GM19468 (cell line): Measurements from ENCODE around the gene GRAMD1B.
A peak's percentile ranks its signal among the peaks of the same experiment; 100 is the strongest.

ENCODE experiments used
- ATAC-seq: cut with Tn5 transposase; IDR thresholded peaks from one replicate; pipeline ENCODE4 v1.9.1; 2021; ENCODE audit warnings: mild to moderate bottlenecking, moderate library complexity, moderate number of reproducible peaks; ENCODE audit not compliant: unreplicated experiment; ENCODE audit errors: extremely low read depth

GRAMD1B gene

DNA sequence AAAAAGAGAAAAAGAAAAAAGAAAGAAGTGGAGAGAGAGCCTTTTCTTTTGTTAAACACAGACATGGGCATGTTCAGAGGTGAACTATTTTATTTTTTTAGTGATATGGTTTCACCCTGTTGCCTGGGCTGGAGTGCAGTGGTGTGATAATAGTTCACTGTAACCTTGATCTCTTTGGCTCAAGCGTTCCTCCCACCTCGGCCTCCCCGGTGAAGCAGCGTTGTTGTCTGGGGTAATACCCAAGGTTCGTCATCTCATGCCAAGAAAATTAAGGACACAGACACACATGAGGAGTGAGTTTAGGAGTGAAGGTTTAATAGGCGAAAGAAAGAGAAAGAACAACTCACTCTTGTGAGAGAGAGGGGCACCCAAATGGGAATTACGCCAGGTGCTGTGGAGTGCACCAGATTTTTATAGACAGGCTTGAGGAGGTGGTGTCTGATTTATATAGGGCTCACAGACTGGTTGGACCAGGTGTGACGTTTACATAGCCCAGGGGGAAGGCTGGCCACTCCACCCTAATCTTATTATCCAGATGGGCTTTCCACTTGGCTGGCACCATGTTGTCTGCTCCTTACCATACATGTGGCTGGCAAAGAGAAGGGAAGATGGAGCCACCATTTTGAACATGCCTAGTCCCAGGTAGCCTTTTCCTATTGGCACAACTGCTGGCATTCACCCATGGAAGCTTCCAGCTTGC lies 42.3 kb downstream of the GRAMD1B start:
- no peak for ATAC-seq

DNA sequence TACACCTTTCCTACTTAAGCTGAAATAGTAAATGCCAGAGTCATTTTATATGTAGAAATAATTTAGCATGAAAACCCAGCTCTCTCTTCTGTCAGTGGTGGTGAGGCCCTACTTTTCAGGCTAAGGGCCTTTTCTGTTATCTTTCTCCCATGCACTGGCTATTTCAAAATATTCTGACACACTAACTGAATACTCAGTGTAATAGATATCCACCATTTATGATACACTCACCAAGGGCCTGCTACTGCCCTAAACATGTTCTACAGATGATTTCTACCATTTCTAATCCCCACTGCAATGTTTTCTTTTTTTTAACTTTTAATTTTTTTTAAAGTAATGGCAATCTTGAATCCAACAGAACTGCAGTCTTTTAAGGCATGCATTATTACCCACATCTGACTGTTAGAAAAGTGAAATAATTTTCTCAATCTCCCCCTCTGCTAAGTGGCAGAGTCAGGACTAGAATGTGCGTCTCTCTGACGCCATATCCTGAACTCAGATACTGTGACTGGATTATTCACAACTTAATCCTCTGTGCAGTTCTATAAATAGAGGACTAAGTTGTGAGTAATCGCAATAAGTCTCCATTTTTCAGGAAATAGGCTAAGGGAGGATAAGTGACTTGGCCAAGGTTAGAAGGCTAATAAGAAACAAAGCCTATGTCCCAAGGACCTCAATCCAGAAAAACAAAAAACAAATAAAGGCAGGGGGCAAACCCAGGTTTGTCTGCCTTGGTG lies 44.0 kb downstream of the GRAMD1B start:
- no peak for ATAC-seq

DNA sequence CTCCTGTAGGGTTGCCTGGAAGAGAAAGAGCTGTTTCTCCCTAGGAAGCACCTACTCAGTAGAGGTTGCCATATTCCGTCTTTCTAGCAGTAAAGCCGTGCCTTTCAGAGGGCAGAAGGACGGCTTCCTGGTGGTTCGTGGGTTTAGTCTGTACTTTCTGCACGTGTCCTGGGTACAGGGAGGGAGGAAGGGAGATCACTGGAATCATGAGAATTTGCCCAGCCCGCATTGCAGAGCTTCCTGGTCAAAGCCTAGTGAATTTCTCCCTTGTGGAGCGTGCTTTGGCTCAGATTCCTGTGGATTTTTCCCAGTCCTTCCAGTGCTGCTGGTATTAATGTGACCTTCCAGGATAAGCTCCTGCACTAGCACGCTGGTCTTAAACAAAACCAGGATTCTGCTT lies 44.9 kb downstream of the GRAMD1B start:
- no peak for ATAC-seq

DNA sequence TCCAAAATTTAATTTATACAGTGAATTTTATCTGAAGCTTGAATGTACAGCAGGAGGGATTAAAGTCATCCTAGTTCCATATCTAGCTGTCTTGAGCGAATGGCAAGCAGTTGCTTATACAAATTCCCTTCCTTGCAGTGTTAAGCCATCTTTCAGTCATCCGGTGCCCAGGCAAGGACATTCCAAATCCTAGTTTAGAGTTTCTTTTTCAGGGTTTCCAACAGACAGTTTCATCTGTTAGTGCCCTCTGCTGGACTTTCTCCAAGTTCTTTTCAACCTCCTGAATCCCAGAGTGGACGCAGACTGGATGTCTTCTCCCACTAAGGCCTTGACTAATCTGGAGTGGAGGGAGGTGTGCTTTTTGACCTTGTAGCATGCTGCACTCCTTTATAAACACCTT lies 45.4 kb downstream of the GRAMD1B start:
- no peak for ATAC-seq

DNA sequence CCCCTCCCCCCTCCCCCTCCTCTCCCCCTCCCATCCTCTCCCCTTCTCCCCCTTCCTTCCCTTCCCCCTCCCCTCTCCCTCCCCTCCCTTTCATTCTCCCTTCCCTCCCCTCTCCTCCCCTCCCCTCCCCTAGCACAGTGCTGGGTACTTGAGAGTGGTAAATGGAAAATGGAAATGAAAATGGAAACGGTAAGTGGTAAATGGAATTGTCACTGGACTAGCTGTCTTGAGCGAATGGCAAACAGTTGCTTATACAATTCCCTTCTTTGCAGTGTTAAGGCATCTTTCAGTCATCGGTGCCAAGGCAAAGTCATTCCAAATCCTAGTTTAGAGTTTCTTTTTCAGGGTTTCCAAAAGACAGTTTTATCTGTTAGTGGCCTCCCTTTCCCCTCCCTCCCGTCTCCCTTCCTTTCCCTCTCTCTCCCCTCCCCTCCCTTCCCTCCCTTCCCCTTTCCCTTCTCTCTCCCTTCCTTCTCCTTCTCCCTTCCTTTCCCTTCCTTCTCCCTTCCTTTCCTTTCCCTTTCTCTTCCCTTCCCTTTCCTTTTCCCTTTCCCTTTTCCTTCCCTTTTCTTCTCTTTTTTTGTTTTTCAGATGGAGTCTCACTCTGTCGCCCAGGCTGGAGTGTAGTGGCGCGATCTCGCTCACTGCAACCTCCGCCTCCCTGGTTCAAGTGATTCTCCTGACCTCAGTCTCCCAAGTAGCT lies 47.3 kb downstream of the GRAMD1B start:
- ATAC-seq = no peak

DNA sequence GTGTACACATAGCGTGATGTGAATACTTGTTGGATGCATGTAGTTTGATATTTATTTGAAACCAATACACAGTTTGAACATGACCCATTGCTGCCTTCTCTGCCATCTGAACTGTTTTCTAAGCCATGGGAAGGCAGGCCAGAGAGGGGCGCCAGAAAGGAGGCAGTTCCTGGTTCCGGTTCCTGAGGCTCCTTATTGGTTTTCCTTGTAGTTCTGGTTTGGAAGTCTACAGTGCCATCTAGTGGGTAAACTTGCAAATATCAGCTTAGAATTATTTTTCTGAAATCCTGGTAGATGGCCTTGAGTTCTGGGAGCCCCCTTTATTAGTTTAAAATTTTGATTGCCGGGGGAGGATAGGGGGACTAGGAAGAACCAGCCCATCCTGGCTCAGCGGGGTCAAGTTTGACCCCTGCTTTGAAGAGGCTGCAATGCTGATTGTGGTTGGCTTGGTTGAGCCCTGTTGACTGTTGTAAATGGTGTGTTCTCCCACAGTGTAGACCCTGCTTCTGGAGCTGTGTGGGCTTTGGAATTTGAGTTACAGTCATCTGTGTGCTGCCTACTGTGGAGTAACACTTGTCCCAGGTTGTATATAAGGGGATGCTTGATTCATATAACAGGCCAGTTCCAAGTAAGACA lies 48.4 kb downstream of the GRAMD1B start:
- ATAC-seq = no peak

DNA sequence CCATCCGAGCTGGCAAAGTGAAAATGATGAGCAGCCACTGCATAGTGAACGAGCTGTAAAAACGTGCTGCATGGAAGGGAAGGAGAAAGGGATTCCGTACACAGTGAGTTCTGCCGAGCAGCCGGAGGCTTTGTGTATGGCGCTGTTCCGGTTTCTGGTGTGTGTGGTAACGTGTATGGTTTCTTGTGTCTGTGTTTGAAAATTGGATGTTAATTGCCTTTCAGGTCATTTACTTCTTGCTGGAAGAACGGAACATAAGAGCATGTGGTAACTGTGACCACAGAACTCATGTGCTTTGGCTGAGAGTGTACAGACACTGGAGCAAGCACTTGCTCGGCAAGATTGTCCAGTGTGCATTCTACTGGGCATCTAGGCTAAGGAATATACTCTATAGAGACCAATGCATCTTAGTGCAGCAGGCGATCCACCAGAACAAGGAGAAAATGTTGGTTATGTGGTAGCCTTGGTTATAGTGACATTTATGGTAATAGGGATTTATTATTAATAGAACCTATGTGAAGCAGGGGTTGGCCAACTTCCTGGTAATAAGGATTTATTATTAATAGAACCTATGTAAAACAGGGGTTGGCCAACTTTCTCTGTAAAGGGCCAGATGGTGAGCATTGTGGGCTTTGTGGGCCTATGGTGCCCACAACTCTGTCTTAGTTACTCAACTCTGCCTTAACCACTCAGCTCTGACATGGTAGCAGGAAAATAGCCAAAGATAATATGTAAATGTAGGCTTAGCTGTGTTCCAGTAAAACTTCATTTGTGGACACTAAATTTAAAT lies 49.2 kb downstream of the GRAMD1B start:
- ATAC-seq = peak; percentile 58

DNA sequence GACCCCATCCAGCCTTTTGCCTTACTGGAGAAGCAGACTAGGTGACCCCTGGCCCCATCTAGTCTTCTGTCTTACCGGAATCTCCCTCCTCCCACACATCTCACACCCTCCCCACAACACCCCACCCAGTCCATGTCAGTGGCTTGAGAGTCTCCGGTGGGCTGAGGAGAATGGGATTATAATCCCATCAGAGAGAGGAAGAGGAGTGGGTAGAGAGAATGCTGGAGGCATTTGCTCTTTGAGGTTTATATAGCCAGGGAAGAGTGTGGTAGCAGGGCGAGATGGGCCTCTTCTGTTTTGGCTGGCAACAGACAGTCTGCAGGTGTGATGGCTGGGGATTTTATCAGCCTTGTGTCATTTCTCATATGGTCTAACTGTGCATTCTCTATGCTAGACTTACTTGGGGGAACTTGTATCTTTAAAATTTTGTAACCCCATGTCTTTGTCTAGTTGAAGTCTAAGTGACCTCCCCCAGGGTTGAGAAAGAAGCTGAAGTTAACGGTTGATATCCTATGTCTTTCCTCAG lies 50.3 kb downstream of the GRAMD1B start:
- ATAC-seq = no peak

DNA sequence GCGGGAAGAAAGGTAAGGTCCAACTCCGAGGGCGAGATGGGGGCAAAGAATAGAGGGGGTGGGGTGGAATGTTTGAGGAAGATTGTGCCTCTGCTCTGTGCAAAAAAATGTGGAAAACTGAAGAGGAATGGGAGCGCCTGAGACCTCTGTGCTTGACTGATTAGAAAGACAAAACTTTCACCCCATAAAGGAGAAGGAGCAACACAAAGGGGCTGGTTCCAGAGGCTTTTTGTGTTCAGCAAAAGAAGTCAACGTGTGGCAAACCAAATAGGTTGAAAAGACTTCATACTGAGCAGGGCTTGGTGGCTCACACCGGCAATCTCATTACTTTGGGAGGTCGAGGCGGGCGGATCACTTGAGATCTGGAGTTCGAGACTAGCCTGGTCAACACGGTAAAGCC lies 50.8 kb downstream of the GRAMD1B start:
- no peak for ATAC-seq

DNA sequence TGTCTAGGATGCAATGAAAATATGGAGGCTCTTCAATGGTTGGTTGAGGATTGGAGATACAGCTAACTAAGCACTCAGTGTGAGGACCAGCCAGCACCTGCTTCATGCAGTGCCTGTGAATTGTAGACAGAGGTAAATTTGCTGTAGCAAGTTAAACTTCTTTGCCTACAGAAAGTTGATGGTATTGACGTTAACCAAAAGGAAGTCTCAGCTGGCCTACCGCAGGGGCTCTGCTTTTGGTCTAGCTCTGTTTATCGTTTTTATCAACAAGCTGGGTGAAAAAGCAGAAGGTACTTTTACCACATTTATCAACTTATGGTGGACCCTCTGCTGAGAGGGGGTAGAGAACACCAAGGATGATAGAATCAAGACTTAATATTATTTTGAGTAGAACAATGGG lies 51.6 kb downstream of the GRAMD1B start:
- no peak for ATAC-seq

DNA sequence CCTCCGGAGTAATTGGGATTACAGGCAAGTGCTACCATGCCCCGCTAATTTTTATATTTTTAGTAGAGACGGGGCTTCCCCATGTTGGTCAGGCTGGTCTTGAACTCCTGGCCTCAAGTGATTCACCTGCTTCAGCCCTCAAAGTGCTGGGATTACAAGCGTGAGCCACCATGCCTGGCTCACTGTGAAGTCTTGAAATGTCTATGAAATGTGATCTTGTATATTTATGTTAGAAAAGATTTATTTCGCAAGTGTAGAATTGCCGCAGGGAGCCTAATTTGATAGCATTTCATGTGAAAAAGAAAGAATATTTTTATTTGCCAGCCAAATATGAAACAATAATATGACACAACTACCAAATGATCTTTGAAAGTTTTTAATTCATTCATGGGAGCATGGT lies 52.1 kb downstream of the GRAMD1B start:
- no peak for ATAC-seq

DNA sequence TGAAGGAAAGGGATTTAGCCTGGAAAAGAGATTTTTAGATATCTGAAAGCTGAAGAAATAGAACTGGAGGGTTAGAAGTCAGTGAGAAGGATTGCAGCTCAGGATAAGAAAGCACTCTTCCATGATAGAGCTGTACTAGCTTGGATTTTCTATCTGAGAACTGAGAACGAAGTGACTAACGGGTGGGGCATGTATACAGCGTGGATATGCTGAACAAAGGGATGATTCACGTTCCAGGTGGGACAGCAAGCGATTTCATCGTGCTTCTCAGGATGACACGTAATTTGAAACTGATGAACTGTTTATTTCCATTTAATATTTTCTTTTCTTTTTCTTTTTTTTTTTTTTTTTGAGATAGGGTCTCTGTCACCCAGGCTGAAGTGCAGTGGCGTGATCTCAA lies 53.0 kb downstream of the GRAMD1B start:
- ATAC-seq = no peak

DNA sequence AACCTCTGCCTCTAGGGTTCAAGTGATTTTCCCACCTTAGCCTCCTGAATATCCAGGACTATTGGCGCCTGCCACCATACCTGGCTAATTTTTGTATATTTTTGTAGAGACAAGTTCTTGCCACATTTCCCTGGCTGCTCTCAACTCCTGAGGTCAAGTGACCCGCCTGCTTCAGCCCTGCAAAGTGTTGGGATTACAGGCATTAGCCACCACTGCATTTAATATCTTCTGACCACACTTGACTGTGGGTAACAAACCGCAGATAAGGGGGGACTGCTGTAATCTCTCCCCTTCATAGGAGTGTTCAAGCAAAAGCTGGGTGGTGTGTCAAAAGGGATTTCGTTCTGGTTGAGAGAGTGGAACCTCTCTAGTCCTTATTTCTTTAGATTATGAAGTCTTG lies 53.4 kb downstream of the GRAMD1B start:
- no peak for ATAC-seq

DNA sequence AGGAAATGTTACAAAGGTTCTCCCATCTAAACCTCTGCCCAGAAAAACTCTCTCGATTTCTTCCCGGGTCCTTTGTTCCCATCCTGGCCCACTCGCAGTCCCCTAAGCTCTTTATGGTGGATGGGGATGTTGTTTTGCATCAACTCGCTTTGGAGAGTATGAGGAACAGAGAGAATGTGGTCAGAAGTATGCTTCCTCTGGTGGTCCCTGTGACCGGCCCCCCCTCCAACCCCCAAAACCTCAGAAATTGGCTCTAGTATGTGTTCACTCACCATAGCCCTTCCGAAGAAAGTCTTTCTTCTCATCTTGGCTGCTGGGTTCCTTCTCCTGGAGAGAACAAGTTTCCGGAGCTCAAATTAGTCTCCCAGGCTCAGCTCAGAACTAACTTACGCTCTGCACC lies 54.4 kb downstream of the GRAMD1B start:
- no peak for ATAC-seq

DNA sequence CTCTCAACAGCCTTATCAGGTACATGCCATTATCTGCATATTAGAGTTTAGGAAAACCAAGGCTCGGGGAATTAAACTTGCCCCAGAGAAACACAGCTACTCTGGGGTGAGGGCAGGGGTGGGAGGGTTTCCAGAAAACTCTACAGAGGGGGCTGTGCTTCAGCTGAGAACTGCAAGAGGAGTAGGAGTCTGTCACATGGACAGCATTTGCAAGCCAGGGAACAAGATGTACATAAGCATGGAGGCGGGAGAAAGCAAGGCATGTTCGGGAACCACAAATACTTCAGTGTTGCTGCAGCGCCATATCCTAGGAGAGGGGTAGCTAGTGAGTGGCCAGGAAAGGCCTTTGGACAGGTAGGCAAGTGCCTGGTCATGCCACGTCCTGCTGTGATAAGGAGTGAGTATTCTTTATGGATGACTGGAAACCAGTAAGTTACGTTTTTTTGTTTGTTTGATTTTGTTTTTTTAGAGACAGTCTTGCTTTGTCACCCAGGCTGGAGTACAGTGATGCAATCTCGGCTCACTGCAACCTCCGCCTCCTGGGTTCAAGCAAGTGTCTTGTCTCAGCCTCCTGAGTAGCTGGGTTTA lies 57.2 kb downstream of the GRAMD1B start:
- no peak for ATAC-seq

DNA sequence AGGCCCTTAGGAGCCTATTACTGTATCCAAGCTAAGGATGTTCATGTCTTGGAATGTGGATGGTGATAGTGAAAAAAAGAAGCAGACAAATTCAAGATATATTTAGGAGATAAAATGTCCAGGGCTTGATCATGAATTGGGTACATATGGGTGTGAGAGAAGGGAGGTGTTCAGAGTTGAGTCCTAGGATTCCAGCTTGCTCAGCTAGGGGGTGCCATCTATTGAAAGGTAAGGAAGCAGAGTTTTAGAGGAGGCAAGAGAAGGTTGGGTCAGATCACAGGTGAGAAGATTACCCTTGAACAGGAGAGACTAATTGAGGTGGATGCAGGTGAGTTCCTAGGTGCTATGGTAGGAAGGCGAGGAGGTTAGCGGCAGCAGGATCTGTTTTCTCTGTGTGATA lies 60.5 kb downstream of the GRAMD1B start:
- ATAC-seq = no peak

DNA sequence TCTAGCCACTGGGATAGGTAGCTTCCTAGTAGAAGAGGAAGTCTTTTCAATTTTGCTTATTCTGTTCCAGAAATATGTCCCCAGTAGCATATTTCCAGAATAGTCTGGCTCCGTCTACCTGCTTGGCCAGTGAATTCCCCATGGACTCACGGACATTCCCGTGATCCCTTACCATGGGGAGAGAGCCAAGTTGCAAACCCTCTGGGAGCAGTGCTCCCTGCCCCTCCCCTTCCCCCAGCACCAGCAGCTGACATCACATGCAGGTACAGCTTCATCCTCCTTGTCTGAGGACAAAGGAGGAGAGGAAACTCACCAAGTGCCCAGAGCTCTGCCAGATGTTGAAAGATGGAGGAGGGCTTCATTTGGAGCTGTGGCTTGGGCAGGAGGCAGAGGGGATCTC lies 61.2 kb downstream of the GRAMD1B start:
- ATAC-seq = no peak

DNA sequence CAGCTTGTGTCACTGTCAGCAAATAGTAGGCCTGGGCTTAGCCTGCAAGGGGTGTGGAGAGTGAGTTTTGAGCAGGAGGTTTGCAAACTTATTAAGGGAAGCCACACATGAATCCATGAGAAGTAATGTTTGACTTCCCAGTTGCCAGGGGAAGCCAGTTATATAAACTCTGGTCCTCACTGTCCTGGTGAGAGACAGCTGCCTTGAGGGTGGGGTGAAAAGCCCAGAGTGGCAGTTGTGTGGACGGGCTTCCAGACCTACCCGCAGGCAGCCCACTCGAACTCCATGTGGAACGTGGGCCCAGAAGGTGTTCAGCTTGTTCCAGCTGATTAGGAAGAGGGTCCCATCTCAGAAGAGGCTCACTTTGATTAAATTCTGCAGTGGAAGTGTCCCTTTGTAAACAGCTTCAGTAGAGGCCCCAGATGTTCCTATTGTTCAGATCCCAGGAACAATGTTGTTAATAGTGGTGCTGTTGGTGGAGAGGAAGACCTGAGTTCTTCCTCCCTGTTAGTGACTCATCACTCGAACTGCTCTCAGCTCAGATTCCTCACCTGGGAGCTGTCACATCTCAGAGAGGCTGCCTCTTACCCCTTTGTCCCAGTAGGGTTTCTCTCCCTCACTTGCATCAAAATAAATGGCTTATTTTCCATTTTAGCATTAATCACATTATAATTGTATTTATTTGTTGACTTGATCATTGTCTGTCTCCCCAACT lies 63.4 kb downstream of the GRAMD1B start:
- no peak for ATAC-seq
